Uterus (tissue), 2 donors: ENCODE results near the gene GAA.

Experiments used
- POLR2A ChIP-seq, 2 donors: fragments of 450-650 bp; IDR thresholded peaks; one replicate each; pipeline ENCODE4 v1.6.1; 2016; ENCODE audit warnings: antibody characterized with exemption in 2 of 2, mild to moderate bottlenecking in 1 of 2, moderate library complexity in 1 of 2
- TF ChIP-seq, protein P1 (sequence below), 4 experiments: fragments of 200-600 bp in 2 of 4; fragments of 450-650 bp in 2 of 4; sonication (generic) in 2 of 4; IDR thresholded peaks; one replicate each; pipeline ENCODE4 v1.5.1; 2016 to 2019; ENCODE audit warnings: antibody characterized with exemption in 4 of 4, mild to moderate bottlenecking in 2 of 4, moderate library complexity in 1 of 4

DNA sequence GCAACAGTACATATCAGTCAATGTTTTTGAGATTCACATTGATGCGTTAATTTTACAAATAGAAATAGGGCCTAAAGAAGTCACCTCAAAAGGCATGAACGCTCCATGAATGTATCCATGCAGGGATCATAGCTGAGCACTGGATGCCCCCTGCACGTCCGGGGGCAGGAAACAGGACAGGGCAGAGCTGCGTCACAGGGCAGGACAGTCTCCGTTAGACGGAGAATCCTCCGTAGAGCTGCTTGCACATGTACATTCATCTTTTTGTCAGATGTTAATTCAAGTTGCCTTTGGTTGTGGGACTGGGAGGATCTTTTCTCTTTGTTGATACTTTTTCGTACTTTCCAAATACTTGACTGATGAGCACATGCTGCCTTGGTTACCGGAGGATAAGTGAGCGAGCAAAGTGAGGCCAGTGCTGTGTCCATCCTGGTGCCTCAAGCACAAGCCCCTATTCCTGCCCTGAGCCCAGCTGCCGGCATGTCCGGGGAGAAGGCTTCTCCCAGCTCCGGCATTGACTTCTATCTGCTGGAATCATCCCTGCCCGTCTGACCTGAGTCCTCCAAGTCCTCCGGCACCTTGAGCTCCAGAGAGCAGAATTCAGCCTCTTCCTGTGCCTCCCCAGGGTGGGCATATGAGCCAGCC lies 15.0 kb downstream of the GAA start:
- TF ChIP-seq, protein P1, sequence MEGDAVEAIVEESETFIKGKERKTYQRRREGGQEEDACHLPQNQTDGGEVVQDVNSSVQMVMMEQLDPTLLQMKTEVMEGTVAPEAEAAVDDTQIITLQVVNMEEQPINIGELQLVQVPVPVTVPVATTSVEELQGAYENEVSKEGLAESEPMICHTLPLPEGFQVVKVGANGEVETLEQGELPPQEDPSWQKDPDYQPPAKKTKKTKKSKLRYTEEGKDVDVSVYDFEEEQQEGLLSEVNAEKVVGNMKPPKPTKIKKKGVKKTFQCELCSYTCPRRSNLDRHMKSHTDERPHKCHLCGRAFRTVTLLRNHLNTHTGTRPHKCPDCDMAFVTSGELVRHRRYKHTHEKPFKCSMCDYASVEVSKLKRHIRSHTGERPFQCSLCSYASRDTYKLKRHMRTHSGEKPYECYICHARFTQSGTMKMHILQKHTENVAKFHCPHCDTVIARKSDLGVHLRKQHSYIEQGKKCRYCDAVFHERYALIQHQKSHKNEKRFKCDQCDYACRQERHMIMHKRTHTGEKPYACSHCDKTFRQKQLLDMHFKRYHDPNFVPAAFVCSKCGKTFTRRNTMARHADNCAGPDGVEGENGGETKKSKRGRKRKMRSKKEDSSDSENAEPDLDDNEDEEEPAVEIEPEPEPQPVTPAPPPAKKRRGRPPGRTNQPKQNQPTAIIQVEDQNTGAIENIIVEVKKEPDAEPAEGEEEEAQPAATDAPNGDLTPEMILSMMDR (IDR thresholded peaks at IDR 0.05): no peak
- no peak for TF ChIP-seq POLR2A (IDR thresholded peaks at IDR 0.05)
